ENCODE data around the gene CPSF7.
"Not testable (repeated sequence)": the region's sequence is repeated elsewhere in the genome, so short reads cannot be mapped to it uniquely, and the experiment has no call there.

The CPSF7 gene

DNA sequence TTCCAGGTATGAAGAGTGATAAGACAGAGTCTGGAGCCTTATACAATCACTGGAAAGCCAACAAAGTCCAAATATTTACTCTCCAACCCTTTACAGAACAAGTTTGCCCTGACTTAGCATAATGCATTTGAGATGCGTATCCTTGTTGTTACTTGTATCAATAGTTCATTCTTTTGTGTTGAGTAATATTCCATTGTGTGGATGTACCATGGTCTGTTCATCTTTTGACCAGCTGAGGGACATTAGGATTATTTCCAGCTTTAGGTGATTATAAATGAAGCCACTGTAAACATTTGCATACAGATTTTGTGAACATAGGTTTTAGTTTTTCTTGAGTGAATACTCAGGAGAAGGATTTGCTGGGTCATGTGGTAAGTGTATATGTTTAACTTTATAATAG, 9.8 kb upstream of the CPSF7 start:
- DNase-seq = no peak

DNA sequence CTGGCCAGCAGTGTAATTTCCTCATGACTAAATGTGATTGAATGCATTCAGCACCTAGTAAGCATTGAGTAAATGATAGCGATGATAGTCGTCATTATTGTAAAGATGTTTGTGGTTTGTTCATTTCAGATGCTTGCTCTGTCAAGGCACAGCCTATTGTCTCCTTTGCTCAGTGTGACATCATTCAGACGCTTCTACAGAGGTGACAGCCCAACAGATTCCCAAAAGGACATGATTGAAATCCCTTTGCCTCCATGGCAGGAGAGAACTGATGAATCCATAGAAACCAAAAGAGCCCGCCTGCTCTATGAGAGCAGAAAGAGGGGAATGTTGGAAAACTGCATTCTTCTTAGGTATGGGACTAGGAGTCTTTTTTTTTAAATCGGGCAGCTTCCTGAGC, 7.7 kb upstream of the CPSF7 start:
- DNase-seq = no peak

DNA sequence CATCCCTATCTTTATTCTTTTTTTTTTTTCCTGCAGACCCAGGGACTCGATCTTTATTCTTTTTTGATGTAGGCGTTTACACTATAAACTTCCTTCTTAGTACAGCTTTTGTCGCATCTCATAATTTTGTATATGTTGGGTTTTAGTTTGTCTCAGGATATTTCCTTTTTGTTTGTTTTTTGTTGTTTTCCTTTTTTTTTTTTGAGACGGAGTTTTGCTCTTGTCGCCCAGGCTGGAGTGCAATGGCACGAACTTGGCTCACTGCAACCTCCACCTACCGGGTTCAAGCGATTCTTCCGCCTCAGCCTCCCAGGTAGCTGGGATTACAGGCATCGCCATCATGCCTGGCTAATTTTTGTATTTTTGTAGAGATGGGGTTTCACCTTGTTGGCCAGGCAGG, 1.1 kb upstream of the CPSF7 start:
- not testable (repeated sequence) for DNase-seq

DNA sequence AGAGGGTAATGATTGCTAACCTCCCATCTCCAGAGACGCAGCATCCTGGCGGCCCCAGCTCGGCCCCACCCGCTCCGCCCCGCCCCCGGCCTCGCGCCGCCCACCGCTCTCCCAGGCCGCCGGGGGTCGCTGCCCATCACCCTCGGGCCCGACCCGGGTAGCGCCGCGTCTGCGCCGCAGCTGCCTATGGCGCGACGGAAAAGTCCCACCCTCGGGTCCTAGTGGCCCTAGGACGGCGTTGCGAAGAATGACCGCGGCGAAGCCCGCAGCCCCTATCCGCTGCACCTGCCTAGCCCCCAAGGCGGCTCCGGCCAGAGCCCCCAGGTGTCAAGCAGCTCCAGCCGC, 457 bp downstream of the CPSF7 start:
- DNase-seq = peak; percentile 1

DNA sequence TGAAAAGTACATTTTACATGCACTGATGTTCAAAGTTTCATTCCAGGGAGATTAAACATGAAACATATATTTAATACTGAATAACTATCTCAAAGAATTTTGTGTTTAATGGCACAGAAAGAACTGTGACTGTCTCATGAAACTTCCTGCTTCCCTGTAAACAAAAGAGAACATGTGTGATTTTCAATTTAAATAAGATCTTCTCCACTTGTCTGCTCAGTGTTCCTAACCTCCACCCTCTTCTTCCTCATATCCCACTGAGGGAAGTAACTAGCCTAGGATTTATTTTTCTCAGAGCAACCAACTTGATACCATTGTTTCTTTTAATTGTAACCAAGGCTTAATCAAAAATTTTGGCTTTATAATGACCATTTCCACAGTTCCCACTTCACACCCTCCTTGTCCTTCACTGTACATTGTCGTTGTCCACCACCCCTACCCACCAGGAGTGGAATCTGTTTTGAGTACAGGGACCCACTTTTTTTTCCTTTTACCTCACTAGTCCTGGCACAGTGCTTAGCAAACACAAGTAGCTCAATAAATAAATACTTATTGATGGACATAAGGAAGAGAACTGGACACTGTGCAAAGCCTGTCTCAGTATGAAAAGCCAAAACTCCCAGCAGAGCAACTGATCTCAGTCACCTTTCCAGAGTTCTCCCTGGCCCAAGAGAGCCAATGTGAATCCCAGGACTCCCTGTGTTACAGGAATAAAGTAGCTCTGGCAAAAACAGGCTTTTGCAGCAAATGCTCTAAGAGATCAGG, 4.2 kb downstream of the CPSF7 start:
- DNase-seq = no peak

DNA sequence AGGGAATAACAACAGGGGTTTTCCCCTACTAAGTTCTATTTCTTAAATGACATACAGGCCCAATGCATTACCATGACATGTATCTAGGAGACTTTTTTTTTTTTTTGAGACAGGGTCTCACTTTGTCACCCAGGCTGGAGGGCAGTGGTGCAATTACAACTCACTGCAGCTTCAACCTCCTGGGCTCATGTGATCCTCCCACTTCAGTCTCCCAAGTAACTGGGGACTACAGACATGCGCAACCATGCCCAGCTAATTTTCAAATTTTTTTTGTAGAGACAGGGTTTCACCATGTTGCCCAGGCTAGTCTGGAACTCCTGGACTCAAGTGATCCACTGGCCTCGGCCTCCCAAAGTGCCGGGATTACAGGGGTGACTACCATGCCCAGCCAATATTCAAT, 7.5 kb downstream of the CPSF7 start:
- DNase-seq = no peak

DNA sequence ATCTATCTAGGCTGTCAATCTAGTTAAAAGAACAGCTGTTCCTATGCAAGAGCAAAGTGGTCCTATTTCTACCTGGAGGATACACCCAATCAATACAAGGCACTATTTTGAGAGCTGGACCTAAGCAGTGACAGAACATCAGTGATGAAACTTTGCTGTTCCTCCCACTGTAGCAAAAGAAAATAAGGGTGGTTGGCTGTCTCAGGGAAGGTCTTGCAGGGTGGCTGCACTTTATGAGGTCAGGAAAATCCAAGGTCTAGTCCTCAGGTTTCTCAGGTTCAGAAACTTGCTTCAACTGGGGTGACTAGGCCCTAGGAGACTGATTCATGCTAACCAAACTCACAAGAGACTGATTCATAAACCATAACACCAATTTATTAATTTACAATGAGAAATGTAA, 11.6 kb downstream of the CPSF7 start:
- DNase-seq = no peak

DNA sequence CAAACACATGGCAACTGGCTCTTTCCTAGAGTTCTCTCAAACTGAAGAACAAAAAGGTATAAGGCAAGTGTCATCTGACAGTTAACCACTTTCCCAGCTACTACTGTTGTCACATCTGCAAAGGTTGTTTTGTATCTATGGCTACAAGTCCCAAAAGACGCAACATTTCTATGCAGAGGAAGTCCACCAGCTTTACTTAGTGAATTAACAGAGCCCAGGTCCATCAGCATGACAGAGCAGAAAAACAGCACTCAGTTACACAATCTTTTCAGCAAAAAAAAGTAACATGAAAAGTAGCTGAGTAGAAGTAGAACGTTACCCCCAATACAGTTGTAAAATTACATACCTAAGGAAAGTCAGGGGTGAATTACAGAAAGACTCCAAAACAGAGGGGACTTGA, 12.1 kb downstream of the CPSF7 start:
- no peak for DNase-seq

DNA sequence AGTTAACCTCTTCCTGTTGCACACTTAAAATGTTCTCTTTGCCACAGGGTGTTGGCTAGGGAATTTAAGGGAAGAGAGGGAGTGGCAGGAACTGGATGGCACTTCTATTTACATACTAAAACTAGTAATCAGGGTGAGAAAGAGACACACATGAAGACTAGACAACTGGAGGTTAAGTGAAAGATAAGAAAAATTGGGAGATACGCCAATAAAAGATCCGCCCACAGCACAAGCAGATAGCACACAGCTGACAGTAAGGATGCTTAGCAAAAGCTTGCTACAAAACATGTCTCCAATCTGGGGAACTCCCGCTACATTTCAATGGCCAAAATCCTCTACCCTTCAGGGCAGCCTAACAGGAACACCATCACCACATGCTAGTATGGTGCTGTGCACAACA, 12.8 kb downstream of the CPSF7 start:
- DNase-seq = no peak

DNA sequence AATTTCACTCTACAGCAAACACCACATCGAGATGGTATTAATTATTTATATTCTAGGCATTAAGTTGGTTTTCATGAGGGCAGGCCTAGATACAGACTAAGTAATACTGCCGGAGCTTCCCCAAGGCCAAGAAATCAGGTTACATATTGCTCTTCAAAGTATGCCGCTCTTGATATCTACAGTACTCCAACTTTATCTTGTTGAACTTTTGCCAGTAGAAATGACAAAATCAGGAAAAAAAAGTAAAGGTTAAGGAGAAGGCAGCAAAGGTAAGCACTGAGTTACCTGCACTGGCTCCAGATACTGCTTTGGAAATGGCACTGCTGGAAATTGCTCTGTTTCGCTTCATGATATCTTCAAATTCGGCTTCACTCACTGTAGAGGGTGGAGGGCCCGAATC, 14.4 kb downstream of the CPSF7 start:
- no peak for DNase-seq

DNA sequence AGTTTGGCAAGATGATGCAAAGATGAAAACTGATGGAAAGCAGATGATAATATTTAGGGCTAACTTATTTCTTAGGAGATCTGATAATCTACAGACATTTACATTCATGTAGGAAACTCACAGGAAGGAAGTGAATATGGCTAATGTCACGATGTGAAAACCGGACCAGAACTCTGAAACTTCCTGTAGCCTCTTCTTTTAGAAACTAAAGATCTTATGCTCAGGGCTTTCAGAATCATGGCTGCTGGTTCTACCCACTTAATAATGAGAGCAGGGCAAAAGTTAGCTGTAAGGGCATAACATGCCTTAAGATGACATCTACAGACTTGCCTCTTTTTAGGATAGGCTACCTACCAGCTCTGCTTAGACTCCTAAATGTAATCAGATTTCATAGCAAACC, 15.2 kb downstream of the CPSF7 start:
- no peak for DNase-seq

DNA sequence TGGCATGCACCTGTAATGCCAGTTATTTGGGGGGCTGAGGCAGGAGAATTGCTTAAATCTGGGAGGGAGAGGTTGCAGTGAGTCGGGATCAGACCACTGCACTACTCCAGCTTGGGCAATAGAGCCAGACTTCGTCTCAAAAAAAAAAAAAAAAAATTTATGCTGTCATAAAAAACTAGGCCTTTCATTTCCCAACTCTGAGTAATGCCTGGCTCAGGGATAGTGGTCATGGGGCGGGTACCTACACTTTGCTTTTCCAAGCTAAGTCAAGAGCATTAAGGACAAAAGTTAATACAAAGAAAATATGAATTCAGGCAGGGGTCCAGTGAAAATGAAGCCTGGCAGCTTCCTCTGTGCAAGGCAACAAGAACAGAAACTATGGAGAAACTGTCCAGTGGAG, 16.3 kb downstream of the CPSF7 start:
- no peak for DNase-seq

DNA sequence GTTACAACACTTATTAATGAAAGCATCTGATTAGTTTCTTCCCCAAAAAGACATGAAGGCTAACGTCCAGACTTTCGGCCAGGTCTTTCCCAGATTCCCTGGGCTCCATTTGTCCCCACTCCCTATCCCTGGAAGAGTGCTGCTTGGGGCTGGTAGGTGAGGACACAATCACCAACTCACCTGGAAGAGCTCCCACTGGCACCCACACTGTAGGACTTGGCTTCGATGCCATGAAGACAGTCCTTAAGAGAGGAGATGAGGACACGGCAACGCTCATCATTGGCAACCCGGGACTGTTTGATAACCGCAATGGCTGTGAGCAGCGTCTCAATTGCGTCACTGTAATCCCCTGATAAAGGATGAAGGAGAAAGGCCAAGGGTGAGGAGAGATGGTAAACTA, 18.2 kb downstream of the CPSF7 start:
- no peak for DNase-seq

DNA sequence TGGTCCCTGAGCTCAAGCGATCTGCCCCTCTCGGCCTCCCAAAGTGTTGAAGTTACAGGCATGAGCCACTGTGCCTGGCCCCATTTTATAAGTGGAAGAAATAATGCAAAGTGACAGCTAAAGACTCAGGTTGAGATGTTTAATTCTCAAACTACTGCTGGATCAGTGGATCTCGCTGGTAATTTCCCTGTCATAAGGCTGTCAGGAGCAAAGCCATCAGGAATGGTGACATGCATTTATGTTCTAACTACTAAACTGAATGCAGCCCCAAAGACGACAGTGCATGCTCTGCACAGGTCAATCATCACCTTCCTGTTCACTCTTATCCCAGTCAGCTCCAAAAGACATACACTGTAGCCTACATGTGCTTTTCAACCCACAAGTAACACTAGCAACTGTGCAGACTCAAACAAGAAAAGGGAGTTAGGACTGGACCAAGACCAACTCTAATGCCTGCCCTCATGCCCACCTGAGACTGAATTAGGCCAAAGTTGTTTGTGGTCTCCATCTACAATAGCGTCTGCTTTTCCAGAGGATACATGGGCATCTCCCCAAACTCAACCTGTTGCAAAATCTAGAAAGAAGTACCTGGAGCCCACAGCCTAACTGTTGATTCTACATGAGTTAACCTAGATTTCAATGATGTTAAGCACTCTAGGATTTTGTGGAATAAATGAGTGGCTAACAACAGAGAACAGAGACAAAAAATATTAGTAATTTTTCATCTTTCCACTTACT, 22.6 kb downstream of the CPSF7 start:
- no peak for DNase-seq

DNA sequence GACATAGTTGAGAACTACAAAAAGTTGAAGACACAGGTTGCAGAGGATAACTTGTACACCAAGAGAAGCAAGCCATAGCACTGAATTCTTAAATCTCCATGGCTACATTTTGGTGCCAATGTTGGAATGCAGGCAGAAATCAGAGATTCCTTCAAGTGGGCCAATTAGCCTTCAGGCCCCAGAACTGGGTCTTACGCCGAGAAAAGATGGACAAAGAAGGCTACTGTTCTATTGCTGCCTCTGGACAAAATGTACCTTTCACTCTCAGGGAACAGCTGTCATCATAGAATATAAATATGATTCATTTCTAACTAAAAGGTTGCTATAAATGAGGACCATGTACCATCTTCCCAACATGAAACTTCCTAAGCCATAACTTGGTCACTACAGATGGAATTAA, 23.7 kb downstream of the CPSF7 start:
- no peak for DNase-seq

DNA sequence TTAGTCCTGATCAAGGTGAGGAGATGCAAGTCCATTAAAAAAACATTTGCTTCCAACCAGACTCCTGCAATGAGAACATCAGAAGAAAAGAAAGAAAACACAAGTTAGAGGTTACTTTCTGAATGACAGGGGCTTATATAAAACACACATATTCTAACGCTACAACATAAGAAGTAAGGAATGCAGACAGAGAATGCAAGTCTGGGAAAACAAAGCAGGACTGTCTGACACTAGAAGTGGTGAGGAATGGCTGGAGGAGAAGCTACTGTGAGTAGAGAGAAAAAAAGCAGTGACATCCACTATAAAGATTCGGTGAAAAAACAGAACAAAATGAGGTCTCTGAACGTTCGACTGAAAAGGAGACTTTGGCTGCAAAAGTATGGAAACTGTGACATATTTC, 25.1 kb downstream of the CPSF7 start:
- DNase-seq = no peak

DNA sequence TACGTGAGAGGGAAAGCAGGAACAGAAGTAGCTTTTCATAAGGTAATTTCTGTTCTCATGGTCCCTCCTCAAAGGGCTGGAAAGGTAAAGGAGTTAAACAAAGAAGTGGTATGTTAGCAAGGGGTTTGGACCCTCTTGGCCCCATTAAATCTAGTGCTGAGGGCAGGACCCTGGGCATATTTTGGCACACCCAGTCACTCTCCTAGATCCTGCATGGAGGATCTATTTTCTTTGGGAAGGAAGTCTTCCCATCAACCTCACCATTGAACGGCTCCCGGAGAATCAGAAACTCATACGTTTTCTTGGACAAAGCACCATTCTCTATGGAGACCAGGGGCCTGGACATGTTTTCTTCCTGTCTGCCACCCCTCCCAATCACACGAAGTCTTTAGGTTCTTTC, 25.7 kb downstream of the CPSF7 start:
- DNase-seq = no peak

DNA sequence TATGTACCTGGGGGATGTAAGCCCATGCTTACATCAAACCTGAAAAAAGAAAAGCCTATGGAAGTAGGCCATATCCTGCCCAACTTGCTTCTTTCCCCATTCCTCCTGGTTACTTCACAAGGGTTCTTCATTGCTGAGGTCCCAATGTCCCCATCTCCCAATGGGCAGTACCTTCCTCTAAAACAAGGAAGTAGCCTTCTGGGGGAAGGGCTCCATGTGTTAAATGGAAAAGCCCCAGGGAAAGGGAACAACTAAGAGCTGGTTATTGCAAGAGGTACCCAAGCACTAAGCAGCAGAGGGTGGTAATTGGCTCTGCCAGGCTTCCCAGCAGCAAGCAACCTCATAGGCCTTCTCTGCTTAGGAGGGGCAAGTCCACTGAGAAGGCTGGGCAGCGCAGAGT, 26.1 kb downstream of the CPSF7 start:
- DNase-seq = no peak

DNA sequence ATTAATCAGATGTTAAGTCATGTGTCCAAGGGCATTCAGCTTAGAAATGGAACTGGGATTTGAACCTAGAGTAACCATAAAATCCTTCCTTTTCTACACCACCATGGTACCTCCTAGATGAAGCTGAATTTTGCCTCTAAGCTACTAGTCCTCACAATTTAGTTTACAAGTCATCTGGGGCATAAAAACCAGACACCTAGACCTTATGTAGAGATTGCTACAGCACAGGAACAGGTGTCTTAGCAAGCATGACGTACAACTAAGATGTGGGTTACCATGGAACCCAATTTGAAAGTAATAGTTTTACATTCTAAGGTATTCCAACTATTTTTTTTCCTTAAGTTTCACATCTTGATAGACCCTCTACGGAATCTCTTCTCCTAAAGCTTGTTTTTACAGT, 28.2 kb downstream of the CPSF7 start:
- DNase-seq = no peak

DNA sequence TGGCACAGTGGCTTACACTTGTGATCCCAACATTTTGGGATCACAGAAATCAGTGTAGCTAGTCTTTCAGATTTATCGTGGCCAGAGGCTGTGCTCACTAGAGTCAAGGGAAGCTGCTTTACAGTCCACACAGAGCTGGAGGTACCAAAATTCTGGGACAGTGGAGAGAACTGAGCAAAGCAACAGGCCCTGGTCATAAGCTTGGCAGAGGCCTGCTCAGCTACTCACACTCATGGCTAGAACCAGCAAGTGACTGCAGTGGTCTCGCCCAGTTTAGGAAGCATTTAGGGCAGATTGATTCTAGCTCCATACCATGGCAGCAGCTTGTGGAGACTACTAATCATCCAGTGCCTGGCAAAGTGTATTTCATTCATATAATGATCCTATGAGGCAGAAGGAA, 28.6 kb downstream of the CPSF7 start:
- no peak for DNase-seq

DNA sequence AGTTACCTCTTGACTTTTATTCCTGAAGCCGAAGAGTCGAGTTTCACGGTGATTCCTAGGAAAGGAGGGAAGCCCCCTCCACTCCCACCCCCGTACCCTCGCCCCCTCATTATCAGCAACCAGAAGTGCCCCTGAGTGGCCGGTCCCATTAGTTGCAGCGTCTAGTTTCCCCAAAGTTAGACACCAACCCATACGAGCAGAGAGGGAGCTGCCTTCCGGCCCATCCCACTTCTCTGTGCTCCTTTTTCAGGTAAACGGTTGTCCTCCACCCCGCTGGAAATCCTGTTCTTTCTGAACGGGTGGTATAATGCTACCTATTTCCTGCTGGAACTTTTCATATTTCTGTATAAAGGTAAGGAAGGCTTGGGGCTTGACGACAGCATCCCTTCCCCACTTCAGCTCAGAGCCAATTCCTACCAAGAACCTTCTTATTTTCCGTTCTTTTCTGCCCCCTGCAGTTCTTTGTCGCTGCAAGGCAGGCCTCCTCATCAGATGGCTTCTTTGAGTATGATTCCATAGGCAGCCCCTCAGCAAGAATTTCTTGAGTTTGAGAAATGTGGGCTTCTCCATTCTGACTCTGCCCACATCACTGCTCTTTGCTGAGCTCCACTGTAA, 36.7 kb downstream of the CPSF7 start:
- DNase-seq = no peak

DNA sequence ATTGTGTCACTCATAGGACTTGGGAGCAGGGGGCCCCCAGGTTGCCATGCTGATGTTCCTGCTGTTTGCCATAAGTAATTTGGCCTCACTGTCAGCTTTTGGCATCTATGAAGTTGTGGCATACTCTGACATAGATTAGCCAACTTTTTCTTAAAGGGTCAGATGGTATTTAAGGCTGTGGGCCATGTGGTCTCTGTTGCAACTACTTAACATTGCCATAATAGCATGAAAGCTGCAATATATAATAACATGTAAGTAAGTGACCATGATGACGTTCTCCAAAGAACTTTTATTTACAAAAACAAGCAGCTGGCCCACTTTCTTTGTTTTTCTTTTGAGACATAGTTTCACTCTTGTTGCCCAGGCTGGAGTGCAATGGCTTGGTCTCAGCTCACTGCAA, 39.6 kb downstream of the CPSF7 start:
- no peak for DNase-seq

DNA sequence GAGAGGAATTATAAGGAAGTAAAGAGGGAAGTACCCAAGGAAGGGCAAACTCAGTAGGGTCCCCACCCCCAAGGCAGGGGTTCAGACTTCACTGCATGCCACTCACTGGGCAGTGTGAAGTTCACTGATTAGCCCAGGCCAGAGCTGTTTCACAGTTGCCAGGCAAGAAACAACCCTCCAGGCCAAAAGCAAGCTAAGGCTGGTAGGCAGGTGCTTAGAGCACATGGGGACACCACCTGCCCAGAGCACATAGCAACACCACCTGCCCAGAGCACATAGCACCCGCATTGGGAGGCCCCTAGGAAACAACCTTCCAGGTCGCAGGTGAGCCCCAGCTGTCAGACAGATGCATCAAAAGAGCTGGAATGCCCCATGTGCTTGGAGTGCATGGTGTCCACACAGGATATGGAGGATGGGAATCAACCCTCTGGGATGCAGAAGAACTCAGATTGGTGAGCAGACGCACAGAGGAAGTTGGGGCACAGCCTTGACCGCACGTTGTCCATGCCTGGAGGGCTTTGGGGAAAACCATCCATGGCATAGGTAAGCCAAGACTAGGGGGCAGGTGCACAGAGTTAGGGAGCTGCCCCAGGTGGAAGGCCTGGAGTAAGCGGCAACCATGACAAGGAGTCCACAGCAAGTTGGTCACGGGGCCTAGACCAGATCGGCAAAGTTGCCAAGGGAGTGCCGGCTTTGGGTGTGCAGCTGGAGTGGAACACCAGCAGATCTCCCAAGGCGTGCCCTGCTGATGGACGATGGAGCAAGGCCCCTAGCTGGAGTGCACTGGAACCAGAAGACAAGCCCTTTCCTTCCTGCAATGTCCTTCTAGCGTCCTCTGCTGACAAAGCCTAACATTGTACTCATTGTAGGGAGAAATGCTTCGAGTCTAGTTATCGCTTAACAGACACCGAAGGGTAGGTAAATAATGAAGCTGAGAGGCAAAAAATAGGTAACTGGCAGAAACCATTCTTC, 45.2 kb downstream of the CPSF7 start:
- no peak for DNase-seq
